Stimulated activated naive CD8-positive, alpha-beta T cell treated with anti-CD3 and anti-CD28 coated beads, Interleukin-15, Interleukin-2, amounts not matched to agents 100 U/mL and 50 U/mL, for 24 hours (primary cell): ENCODE data around the gene ZNF584.

ENCODE experiments used
- ATAC-seq: fragments of 150-1000 bp; cut with Tn5 transposase; one replicate; pipeline ENCODE4 v1.10.0; 2021
- DNase-seq: peaks from one replicate; pipeline ENCODE4 v3.0.0; 2021

ZNF584 gene

GRCh38 chr19:58466089-58466759 is 57.8 kb downstream of the ZNF584 start:
- peak; percentile 4 for ATAC-seq

GRCh38 chr19:58466760-58467589 is 58.5 kb downstream of the ZNF584 start, which contains the start of gene ZNF324:
Gene ZNF324, plus strand, starts transcription at chr19:58467080. Its CDS starts 2,106 bp downstream, at chr19:58469186.
- ATAC-seq: peak; percentile 97
- peak; percentile 99 for DNase-seq

More at GRCh38 chr19:58466089-58466759, 57.8 kb downstream of the ZNF584 start:
- no peak for DNase-seq
